Measurements from ENCODE around the gene TM9SF4.
A peak's percentile ranks its signal among the peaks of the same experiment; 100 is the strongest.

The TM9SF4 gene

GRCh38 chr20:32109392-32110172 lies at the start of gene TM9SF4:
TM9SF4 (plus strand) TSS chr20:32109714; CDS start chr20:32109741, 27 bp downstream.
- peak; percentile 82 to 86 (median 82) for DNase-seq (ENCODE audit: low read depth in 3 of 3)

- DNase-seq (ENCODE audit: low read depth in 3 of 3): no peak
Measured at GRCh38 chr20:32062776-32063170, 46.7 kb upstream of the TM9SF4 start.

- no peak for DNase-seq (ENCODE audit: low read depth in 3 of 3)
Measured at GRCh38 chr20:32063695-32064094, 45.8 kb upstream of the TM9SF4 start.

GRCh38 chr20:32064667-32065066 lies 44.8 kb upstream of the TM9SF4 start:
- no peak for DNase-seq (ENCODE audit: low read depth in 3 of 3)

GRCh38 chr20:32067234-32067821 lies 42.2 kb upstream of the TM9SF4 start:
- no peak for DNase-seq (ENCODE audit: low read depth in 3 of 3)

- no peak for DNase-seq (ENCODE audit: low read depth in 3 of 3)
Measured at GRCh38 chr20:32068174-32068573, 41.3 kb upstream of the TM9SF4 start.

GRCh38 chr20:32069711-32070110 lies 39.8 kb upstream of the TM9SF4 start:
- DNase-seq (ENCODE audit: low read depth in 3 of 3): no peak

GRCh38 chr20:32070282-32070681 lies 39.2 kb upstream of the TM9SF4 start:
- no peak for DNase-seq (ENCODE audit: low read depth in 3 of 3)

- DNase-seq (ENCODE audit: low read depth in 3 of 3): no peak
Measured at GRCh38 chr20:32070690-32071213, 38.8 kb upstream of the TM9SF4 start.

- no peak for DNase-seq (ENCODE audit: low read depth in 3 of 3)
Measured at GRCh38 chr20:32071395-32072167, 37.9 kb upstream of the TM9SF4 start.

GRCh38 chr20:32072168-32072750 lies 37.3 kb upstream of the TM9SF4 start:
- no peak for DNase-seq (ENCODE audit: low read depth in 3 of 3)

- DNase-seq (ENCODE audit: low read depth in 3 of 3): no peak
Measured at GRCh38 chr20:32075534-32075933, 34.0 kb upstream of the TM9SF4 start.

GRCh38 chr20:32077190-32077589 lies 32.3 kb upstream of the TM9SF4 start:
- DNase-seq (ENCODE audit: low read depth in 3 of 3): no peak

- DNase-seq (ENCODE audit: low read depth in 3 of 3): no peak
Measured at GRCh38 chr20:32078322-32078721, 31.2 kb upstream of the TM9SF4 start.

- DNase-seq (ENCODE audit: low read depth in 3 of 3): no peak
Measured at GRCh38 chr20:32078791-32079190, 30.7 kb upstream of the TM9SF4 start.

GRCh38 chr20:32079655-32080109 lies 29.8 kb upstream of the TM9SF4 start:
- DNase-seq (ENCODE audit: low read depth in 3 of 3): no peak

- DNase-seq (ENCODE audit: low read depth in 3 of 3): no peak
Measured at GRCh38 chr20:32080783-32081182, 28.7 kb upstream of the TM9SF4 start.

- no peak for DNase-seq (ENCODE audit: low read depth in 3 of 3)
Measured at GRCh38 chr20:32083469-32083868, 26.0 kb upstream of the TM9SF4 start.

- DNase-seq (ENCODE audit: low read depth in 3 of 3): no peak
Measured at GRCh38 chr20:32087070-32087469, 22.4 kb upstream of the TM9SF4 start.

GRCh38 chr20:32088759-32089158 lies 20.8 kb upstream of the TM9SF4 start:
- no peak for DNase-seq (ENCODE audit: low read depth in 3 of 3)

- DNase-seq (ENCODE audit: low read depth in 3 of 3): no peak
Measured at GRCh38 chr20:32089637-32090362, 19.7 kb upstream of the TM9SF4 start.
